Retinal pigment epithelial cell (primary cell): ENCODE data around the gene MTHFS.

Source experiments
- DNase-seq: peaks from one replicate; pipeline ENCODE4 v3.0.0-alpha.2; 2010; ENCODE audit warnings: low read depth
- H3K4me3 ChIP-seq: 2 replicates; pipeline ENCODE4 v1.5.1; 2011; ENCODE audit warnings: mild to moderate bottlenecking, low read length, control low read depth, moderate library complexity
- CTCF ChIP-seq: conservative IDR thresholded peaks from 2 replicates; pipeline ENCODE4 v1.5.1; 2011; ENCODE audit warnings: low read depth, low read length, control low read depth, inconsistent platforms

MTHFS gene

GRCh38 chr15:79846539-79846938 lies 50.3 kb downstream of the MTHFS start:
- TF ChIP-seq CTCF = no peak
- no peak for DNase-seq
- no peak overlapping the region for H3K4me3 ChIP-seq

- DNase-seq = no peak
- TF ChIP-seq CTCF = no peak
- H3K4me3 ChIP-seq = no peak overlapping the region
Observed at GRCh38 chr15:79844221-79844620, 52.6 kb downstream of the MTHFS start.

DNA sequence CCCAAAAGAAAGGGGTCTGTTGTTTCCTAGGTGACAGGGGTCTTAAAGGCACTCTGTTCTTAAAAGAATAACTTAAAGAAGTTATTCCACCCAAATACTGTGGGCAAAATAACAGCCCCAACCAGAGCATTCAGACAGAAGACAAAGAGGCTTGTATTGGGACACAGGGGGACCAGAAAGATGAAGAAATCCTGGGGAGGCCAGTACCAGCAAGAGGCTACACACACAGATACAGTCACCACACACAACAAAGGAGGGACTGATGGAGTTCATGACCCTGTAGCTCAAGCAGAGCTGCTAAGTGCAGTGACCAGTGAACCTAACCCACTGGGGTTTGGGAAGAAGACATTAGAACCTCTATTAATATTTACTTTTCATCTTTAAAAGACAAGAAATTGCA lies 59.0 kb downstream of the MTHFS start:
- H3K4me3 ChIP-seq = no peak overlapping the region
- DNase-seq = no peak

DNA sequence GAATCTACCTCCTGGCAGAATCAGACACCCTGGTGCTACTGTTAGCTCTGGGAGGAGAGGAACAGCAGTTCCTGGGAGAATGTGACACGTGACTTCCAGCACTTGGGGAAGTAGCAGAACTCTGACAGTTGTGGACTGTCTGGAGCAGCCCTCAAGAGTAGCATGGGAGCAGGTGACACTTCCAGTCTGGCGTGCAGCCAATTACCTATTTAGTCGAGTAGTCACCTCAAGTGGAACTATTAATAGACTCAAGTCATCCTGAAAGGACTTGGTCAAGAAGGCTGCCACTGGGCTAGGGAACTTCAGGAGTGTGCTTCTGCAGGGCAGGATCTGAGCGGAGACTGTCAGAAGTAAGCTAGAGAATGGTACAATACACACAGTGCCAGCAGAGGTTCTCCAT lies 62.3 kb downstream of the MTHFS start:
- DNase-seq = no peak
- TF ChIP-seq CTCF = no peak
- no peak overlapping the region for H3K4me3 ChIP-seq

More for the DNA sequence above, 59.0 kb downstream of the MTHFS start:
- TF ChIP-seq CTCF = no peak

GRCh38 chr15:79832367-79833120 lies 64.3 kb downstream of the MTHFS start:
- H3K4me3 ChIP-seq = no peak overlapping the region
- no peak for TF ChIP-seq CTCF

GRCh38 chr15:79831604-79832003 lies 65.2 kb downstream of the MTHFS start:
- DNase-seq = no peak
- TF ChIP-seq CTCF = no peak
- H3K4me3 ChIP-seq = no peak overlapping the region

More at GRCh38 chr15:79832367-79833120, 64.3 kb downstream of the MTHFS start:
- no peak for DNase-seq

GRCh38 chr15:79829950-79830349 lies 66.9 kb downstream of the MTHFS start:
- DNase-seq = no peak
- no peak for TF ChIP-seq CTCF
- no peak overlapping the region for H3K4me3 ChIP-seq
